Tibial artery (tissue), 4 donors: ENCODE results near the gene IFIT1B.

Experiments
- DNase-seq, 2 donors: peaks; one replicate each; pipeline ENCODE4 v3.0.0-alpha.2; 2019
- H3K27ac ChIP-seq, 2 donors: fragments of 200-600 bp; sonication (generic) in 1 of 2; 1 replicate in 1 of 2; 2 replicates in 1 of 2; pipeline ENCODE4 v1.5.1; 2018 to 2019; ENCODE audit warnings: mild to moderate bottlenecking in 1 of 2
- H3K27me3 ChIP-seq, 2 donors: fragments of 200-600 bp; sonication (generic) in 1 of 2; one replicate each; pipeline versions ENCODE4 v1.5.1 to v1.6.0; 2016 to 2019
- H3K36me3 ChIP-seq, 3 donors: fragments of 200-600 bp; sonication (generic) in 2 of 3; one replicate each; pipeline ENCODE4 v1.5.1; 2016 to 2019; ENCODE audit warnings: mild to moderate bottlenecking in 2 of 3
- H3K4me1 ChIP-seq, 4 donors: fragments of 200-600 bp; sonication (generic) in 2 of 4; 1 replicate in 3 of 4; 2 replicates in 1 of 4; pipeline ENCODE4 v1.5.1; 2016 to 2019
- H3K4me3 ChIP-seq, 2 donors: fragments of 200-600 bp; sonication (generic) in 1 of 2; 1 replicate in 1 of 2; 2 replicates in 1 of 2; pipeline ENCODE4 v1.5.1; 2018 to 2019; ENCODE audit warnings: mild to moderate bottlenecking in 2 of 2
- H3K9me3 ChIP-seq, 3 donors: fragments of 200-600 bp; sonication (generic) in 1 of 3; one replicate each; pipeline ENCODE4 v1.5.1; 2016 to 2019
- CTCF ChIP-seq, 2 experiments: fragments of 200-600 bp in 1 of 2; fragments of 450-650 bp in 1 of 2; IDR thresholded peaks; one replicate each; pipeline ENCODE4 v1.5.1; 2017 to 2019; ENCODE audit warnings: antibody characterized with exemption in 2 of 2, mild to moderate bottlenecking in 1 of 2, moderate library complexity in 1 of 2
- intact Hi-C: fragments of 100-400 bp; cut with DNase I; formaldehyde crosslinking; loops from one replicate; pipeline ENCODE4 v1.15.0; 2023; ENCODE audit warnings: low total_unique reads

The IFIT1B gene

GRCh38 chr10:89367529-89367928 lies 10.3 kb upstream of the IFIT1B start:
- Histone ChIP-seq H3K36me3 (no peaks in the 10 kb centered on the region), H3K4me1 (peaks cover 0 to 39% (median 9%) of the 10 kb centered on the region in 4 donors), H3K27me3 (no peaks in the 10 kb centered on the region), H3K9me3 (no peaks in the 10 kb centered on the region), H3K4me3 (no peak overlapping the region), H3K27ac (peak overlapping the region; percentile 9 to 52)
- intact Hi-C loops: no loop called here
- DNase-seq: no peak
- TF ChIP-seq CTCF (IDR thresholded peaks at IDR 0.05): no peak

GRCh38 chr10:89368129-89368528 lies 9.7 kb upstream of the IFIT1B start:
- Histone ChIP-seq H3K27me3 (no peaks in the 10 kb centered on the region), H3K4me1 (peaks cover 0 to 38% (median 9%) of the 10 kb centered on the region in 4 donors), H3K27ac (peak overlapping the region in 1 of 2 donors; percentile 52), H3K9me3 (no peaks in the 10 kb centered on the region), H3K4me3 (no peak overlapping the region), H3K36me3 (no peaks in the 10 kb centered on the region)
- no peak for DNase-seq
- intact Hi-C loops: no loop called here
- no peak for TF ChIP-seq CTCF (IDR thresholded peaks at IDR 0.05)

GRCh38 chr10:89369156-89370105 lies 8.4 kb upstream of the IFIT1B start:
- no peaks in the 10 kb centered on the region for H3K9me3 ChIP-seq
- H3K36me3 ChIP-seq: no peaks in the 10 kb centered on the region
- H3K4me3 ChIP-seq: no peak overlapping the region
- no peak for DNase-seq
- peaks cover 0 to 35% (median 14%) of the 10 kb centered on the region in 4 donors for H3K4me1 ChIP-seq
- peak overlapping the region in 1 of 2 donors; percentile 42 for H3K27ac ChIP-seq
- intact Hi-C loops: no loop called here
- H3K27me3 ChIP-seq: no peaks in the 10 kb centered on the region
- TF ChIP-seq CTCF (IDR thresholded peaks at IDR 0.05): peak; percentile 50 to 66

GRCh38 chr10:89371079-89371478 lies 6.8 kb upstream of the IFIT1B start:
- Histone ChIP-seq H3K4me1 (peaks cover 0 to 38% (median 22%) of the 10 kb centered on the region in 4 donors), H3K4me3 (no peak overlapping the region), H3K27me3 (no peaks in the 10 kb centered on the region), H3K27ac (no peak overlapping the region), H3K9me3 (no peaks in the 10 kb centered on the region), H3K36me3 (no peaks in the 10 kb centered on the region)
- no peak for TF ChIP-seq CTCF (IDR thresholded peaks at IDR 0.05)
- DNase-seq: no peak
- intact Hi-C loops: no loop called here

- no peak overlapping the region for H3K4me3 ChIP-seq
- H3K27me3 ChIP-seq: no peaks in the 10 kb centered on the region
- no peaks in the 10 kb centered on the region for H3K9me3 ChIP-seq
- no peak for DNase-seq
- H3K4me1 ChIP-seq: peaks cover 0 to 38% (median 22%) of the 10 kb centered on the region in 4 donors
- no peaks in the 10 kb centered on the region for H3K36me3 ChIP-seq
- H3K27ac ChIP-seq: no peak overlapping the region
- intact Hi-C loops: no loop called here
- TF ChIP-seq CTCF (IDR thresholded peaks at IDR 0.05): no peak
Measured at GRCh38 chr10:89371987-89372386, 5.9 kb upstream of the IFIT1B start.
